Activated CD4-positive, alpha-beta T cell treated with anti-CD3 and anti-CD28 coated beads, Interleukin-2, amount 50 U/mL, for 16 hours (primary cell): ENCODE results near the gene LINGO1.
A peak's percentile ranks its signal among the peaks of the same experiment; 100 is the strongest.

Source experiments
- DNase-seq: peaks from one replicate; pipeline ENCODE4 v3.0.0-alpha.2; 2020

The LINGO1 gene

DNA sequence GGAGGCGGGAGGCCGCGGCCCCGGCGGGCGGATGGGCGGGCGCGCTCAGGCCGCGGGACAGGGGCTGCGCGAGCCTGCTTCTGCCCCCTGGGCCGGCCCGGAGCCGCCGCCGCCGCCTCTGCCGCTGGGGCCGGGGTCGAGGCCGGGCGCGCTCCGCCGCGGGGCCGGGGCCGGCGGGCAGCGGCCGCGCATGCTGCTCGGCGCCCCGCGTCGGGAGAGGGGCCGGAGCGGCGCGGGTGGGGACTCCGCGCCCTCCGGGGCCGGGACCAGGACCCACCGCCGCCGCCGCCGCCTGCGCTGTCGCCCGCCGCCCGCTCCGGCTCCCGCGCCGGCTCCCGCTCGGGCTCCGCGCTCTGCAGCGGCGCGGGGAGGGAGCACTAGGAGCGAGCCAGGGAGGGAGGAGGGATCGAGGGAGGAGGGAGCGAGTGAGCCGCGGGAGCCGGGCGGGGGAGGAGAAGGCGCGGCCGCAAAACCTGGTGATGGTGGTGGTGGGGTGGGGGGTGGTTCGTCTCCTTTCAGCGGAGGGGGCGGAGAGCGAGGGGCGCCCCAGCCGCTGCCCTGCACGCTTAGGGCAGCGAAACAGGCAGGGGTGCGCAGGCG lies at the start of gene LINGO1:
Gene LINGO1, minus strand, starts transcription at position 379 of the 600 bp plus-strand sequence. CDS start 597 bp downstream, outside the sequence.
- DNase-seq = no peak

GRCh38 chr15:77681362-77681761 lies 48.6 kb upstream of the LINGO1 start:
- no peak for DNase-seq

DNA sequence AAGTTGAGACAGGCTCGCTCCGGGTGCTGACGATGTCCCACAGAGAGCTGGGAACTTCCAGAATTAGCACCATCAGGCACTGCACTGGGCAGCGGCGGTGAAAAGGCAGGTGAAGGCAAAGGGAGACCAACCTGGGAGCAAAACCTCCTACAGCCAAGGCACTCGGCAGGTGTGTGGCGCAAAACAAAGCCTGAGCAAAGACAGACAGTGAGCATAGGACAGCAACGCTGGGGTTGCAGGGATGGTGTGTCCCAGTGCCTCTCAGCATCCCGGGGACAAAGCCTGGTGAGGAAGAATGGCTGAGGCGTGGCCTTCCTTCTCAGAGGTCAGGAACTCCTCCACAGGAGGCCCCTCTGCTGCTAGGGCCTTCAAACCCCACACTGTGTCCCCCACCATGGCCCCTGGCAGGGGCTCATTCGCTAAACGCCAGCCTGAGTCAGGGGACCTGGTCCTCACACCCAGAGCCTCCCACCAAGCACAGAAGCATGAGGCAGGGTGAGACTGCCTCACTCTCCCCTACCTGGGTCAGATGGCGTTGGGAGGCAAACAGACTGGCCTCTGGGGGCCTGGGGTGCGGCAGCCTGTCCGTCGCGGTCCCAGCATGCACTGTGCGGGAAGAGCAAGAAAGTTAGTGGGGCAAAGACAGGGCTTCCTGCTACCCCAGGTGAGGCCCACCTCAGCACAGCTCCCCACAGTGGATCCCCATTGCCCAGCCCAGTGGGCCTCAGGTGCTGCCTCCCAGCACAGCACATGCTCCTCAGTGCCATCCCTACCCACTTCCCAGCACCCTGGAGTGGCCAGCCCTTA lies 44.1 kb upstream of the LINGO1 start:
- DNase-seq = no peak

DNA sequence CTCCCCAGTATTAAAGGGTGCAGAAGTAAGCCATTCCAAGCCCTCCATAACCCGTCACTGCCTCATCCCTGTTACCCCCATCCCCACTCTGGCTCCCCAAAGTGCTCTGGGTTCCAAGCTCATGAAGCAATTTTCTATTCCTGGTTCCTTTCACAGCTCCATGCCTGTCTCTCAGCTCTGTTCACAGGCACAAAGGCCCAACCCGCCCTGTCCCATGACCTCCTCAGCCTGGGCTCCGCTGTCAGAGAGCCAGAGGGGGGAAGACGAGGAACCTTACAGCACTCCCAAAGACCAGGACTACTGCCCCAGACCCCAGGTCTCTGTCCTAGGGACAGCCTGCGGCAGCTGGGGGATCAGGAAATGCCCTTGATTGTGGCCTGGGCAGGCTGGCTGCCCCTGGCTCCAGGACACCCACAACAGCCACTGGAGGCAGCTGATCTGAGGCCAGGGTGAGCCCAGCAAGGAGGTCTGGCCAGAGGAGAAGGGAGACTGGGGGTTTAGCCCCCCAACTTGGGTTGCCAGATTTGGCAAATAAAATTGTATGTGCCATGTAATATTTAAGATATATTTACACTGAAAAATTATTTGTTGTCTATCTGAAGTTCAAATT lies 43.2 kb upstream of the LINGO1 start:
- no peak for DNase-seq

GRCh38 chr15:77674327-77674726 lies 41.6 kb upstream of the LINGO1 start:
- no peak for DNase-seq

DNA sequence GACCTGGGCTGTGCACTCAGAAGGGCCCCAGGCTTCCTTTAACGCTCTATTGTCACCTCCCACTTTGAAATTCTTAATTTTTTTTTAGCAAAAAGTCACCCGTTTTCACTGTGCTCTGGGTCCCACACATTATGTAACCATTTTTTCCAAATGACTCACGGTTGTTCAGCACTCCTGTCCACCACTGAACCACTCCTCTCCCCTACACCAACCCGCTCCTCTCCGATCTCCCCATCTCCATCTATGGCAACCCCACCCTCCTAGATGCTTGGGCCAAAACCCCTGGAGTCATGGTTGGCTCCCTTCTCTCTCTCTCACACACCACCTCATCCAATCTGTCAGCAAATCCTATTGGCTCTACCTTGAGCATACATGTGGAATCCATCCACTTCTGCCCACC lies 41.2 kb upstream of the LINGO1 start:
- no peak for DNase-seq

GRCh38 chr15:77672135-77672534 lies 39.4 kb upstream of the LINGO1 start:
- DNase-seq = no peak

- no peak for DNase-seq
Observed at GRCh38 chr15:77671362-77672056, 38.8 kb upstream of the LINGO1 start.

DNA sequence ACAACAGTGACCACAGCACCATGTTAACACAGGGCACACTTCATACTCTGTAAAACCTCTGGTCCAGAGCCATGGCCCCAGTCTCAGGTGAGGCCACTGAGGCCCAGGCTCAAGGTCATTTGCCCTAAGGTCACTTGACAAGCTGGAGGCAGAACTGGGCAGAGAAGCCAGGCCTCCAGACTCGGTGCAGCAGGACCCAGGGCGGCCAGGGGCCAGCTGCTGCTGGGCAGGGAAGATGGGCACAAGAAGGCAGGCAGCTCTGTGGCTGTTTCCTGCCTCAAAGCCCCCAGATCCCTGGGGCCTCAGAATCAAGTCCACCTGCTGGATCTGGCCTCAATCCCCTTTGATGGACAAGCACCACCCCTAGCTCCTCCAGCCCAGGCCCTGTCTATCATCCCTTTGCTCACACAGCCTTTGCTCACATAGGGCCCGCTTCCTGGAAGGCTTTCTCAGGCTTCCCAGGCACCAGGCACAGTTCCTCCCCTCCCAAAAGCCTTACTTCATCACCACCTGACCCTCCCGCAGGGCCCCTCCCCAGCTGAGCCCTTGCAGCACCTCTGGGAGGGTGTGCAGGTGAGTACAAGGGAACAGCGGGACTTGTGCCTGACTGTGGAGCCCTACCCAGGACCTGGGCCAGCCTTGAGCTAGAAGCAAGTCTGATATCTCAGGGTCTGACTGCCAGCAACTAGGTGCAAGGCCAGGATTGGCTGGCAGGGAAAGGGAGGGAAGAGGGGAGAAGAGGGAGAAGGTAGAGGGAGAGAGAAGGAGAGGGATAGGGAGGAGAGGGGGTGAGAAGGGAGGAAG lies 38.0 kb upstream of the LINGO1 start:
- no peak for DNase-seq

- DNase-seq = no peak
Observed at GRCh38 chr15:77669896-77670295, 37.2 kb upstream of the LINGO1 start.

GRCh38 chr15:77667338-77668234 lies 34.9 kb upstream of the LINGO1 start:
- DNase-seq = no peak

DNA sequence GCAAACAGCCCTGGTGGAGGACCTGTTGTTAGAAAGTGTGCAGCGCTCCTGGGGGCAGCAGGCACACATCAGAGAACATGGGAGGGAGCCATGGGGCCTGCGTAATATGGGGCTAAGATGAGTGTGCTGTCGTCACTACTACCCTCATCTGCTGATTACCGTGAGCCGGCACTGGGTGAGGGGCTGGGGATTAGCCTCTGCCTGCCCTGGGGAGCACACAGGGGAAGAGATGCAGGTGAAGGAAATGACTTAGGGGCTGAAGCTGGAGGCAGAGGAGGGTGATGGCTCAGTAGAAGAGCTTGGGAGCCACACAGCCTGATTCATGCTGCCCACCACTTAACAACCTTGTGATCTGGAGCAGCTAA lies 33.6 kb upstream of the LINGO1 start:
- DNase-seq = no peak

- no peak for DNase-seq
Observed at GRCh38 chr15:77665530-77666295, 33.0 kb upstream of the LINGO1 start.

DNA sequence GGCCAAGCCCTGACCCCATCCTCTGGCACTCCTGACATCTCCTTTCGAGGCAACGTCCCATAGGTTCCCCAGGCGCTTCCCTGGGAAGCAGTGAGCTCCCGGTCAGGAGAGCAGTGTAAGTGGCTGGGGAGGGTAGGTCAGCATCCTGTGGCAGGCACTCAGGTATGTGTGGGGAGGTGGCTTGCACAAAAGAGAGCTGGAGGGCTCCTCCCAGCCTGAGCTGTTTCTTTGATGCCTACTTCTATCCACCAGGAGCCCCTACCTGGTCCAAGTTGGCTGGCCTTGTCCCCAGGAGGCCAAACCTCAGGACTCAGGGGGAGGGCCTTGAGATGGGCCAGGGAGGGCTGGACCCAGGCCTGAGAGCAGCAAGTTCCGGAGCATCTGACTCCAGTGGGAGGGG lies 31.7 kb upstream of the LINGO1 start:
- no peak for DNase-seq

DNA sequence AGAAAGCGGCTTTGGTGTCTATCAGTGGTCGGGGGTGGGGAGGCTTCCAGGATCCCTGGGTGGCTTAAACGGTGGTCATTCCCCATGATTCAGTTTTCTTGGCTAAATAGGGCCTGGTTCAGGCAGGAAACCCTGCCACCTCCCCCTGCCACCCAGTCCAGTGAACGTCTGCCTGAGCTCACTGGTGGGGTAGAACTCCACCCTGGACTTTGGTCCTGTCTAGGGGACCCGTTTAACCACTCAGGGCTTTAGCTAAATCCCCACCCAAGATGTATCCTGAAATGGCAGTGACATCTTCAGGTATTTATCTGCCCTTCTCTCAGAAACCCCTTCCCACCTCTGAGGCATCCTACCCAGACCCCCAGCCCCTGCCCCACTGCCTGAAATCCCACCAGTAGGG lies 30.5 kb upstream of the LINGO1 start:
- no peak for DNase-seq

- DNase-seq = peak; percentile 52
Observed at GRCh38 chr15:77659350-77660321, 26.9 kb upstream of the LINGO1 start.

- DNase-seq = no peak
Observed at GRCh38 chr15:77658304-77658703, 25.6 kb upstream of the LINGO1 start.

DNA sequence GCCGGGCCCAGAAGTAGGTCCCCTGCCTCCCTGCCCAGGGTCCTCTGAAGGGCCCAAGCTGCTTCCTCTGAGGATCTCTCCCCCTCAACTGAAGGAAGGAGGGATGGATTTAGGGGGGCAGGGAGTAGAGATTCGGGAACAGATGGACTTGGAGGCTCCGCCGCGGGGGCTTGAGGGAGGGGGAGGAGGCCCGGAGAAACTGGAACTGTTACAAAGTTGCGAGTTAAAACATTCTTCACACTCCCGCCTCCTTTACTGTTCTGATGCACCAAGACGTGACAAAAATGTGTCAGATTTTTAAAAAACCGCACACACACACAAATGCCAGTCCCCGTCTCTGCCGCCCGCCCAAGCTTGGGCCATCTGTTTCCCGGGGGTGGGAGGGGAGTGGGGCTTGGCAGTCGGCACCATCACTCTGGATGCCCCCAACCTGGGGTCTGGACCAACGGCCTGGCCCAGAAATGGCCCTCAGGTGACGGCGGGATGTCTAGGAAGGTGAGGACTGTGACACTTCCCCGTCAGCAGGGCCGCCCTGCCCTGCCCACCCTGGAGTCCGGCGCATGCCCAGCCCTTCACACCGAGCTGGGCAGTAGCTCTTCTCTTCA lies 25.0 kb upstream of the LINGO1 start:
- no peak for DNase-seq

DNA sequence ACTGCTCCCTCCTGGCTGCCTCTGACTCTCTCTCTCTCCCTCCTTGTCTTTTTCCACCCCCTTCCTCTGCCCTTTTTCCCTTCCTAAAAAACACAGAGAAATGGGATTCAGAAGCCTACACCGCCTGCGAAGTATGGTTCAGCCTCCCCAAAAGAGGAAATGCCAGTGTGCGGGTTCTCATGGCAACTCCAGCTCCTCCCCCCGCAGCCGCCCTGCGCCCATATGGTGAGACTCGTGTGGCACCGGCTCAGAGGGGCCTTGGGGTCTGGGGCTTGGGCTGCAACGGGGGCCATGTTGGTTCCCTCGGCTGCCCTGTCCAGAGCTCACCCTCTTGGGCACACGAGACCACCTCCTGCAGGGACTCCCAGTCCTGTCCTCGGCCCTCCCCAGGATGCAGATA lies 23.6 kb upstream of the LINGO1 start:
- DNase-seq = no peak
